Ovary (tissue), 3 donors: ENCODE data around the gene RFX4.

Source experiments
- POLR2A ChIP-seq: fragments of 450-650 bp; IDR thresholded peaks from one replicate; pipeline ENCODE4 v1.6.1; 2017; ENCODE audit warnings: antibody characterized with exemption, mild to moderate bottlenecking, moderate library complexity
- TF ChIP-seq, protein P1 (sequence below), 3 donors: fragments of 450-650 bp in 2 of 3; fragments of 200-600 bp in 1 of 3; IDR thresholded peaks; one replicate each; pipeline versions ENCODE4 v1.5.1 to v1.8.0; 2016 to 2022; ENCODE audit warnings: antibody characterized with exemption in 3 of 3, mild to moderate bottlenecking in 1 of 3
- donor health status: DM: no; HTN: no; CAD: no.

DNA sequence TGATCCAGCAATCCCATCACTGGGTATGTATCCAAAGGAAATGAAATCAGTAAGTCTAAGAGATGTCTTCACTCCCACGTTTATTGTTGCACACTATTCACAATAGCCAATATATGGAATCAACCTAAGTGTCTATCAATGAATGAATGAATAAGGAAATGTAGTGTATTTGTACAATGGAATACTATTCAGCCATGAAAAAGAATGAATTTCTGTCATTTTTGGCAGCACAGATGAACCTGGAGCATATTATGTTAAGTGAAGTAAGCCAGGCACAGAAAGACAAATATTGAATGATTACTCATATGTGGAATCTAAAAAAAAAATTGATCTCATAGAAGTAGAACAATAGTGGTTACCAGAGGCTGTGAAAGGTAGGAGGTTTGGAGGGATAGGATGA lies 30.6 kb upstream of the RFX4 start:
- TF ChIP-seq, protein P1, sequence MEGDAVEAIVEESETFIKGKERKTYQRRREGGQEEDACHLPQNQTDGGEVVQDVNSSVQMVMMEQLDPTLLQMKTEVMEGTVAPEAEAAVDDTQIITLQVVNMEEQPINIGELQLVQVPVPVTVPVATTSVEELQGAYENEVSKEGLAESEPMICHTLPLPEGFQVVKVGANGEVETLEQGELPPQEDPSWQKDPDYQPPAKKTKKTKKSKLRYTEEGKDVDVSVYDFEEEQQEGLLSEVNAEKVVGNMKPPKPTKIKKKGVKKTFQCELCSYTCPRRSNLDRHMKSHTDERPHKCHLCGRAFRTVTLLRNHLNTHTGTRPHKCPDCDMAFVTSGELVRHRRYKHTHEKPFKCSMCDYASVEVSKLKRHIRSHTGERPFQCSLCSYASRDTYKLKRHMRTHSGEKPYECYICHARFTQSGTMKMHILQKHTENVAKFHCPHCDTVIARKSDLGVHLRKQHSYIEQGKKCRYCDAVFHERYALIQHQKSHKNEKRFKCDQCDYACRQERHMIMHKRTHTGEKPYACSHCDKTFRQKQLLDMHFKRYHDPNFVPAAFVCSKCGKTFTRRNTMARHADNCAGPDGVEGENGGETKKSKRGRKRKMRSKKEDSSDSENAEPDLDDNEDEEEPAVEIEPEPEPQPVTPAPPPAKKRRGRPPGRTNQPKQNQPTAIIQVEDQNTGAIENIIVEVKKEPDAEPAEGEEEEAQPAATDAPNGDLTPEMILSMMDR (IDR thresholded peaks at IDR 0.05), result no peak
- no peak for TF ChIP-seq POLR2A
